Measurements from ENCODE around the gene ITPRIP.

GRCh38 chr10:104314591-104315485 lies 23.4 kb downstream of the ITPRIP start:
- TF ChIP-seq HNF4G (IDR thresholded peaks at IDR 0.05) (no peak), YY1 (IDR thresholded peaks at IDR 0.05) (no peak), RAD21 (IDR thresholded peaks at IDR 0.05) (no peak), HNF4A (conservative IDR thresholded peaks at IDR 0.05) (no peak)
- TF ChIP-seq, protein P1, sequence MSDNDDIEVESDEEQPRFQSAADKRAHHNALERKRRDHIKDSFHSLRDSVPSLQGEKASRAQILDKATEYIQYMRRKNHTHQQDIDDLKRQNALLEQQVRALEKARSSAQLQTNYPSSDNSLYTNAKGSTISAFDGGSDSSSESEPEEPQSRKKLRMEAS (IDR thresholded peaks at IDR 0.05): no peak
- TF ChIP-seq, protein P2, sequence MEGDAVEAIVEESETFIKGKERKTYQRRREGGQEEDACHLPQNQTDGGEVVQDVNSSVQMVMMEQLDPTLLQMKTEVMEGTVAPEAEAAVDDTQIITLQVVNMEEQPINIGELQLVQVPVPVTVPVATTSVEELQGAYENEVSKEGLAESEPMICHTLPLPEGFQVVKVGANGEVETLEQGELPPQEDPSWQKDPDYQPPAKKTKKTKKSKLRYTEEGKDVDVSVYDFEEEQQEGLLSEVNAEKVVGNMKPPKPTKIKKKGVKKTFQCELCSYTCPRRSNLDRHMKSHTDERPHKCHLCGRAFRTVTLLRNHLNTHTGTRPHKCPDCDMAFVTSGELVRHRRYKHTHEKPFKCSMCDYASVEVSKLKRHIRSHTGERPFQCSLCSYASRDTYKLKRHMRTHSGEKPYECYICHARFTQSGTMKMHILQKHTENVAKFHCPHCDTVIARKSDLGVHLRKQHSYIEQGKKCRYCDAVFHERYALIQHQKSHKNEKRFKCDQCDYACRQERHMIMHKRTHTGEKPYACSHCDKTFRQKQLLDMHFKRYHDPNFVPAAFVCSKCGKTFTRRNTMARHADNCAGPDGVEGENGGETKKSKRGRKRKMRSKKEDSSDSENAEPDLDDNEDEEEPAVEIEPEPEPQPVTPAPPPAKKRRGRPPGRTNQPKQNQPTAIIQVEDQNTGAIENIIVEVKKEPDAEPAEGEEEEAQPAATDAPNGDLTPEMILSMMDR (IDR thresholded peaks at IDR 0.05; ENCODE audit: low read depth, low read length, missing input control): no peak
